ENCODE results near the gene TMEM191B. TPM values are rescaled to one million over a fixed set of nuclear protein-coding genes. Genes with fewer than 3 reads are reported as not detected.
A peak's percentile ranks its signal among the peaks of the same experiment; 100 is the strongest.
"Not testable (repeated sequence)": the region's sequence is repeated elsewhere in the genome, so short reads cannot be mapped to it uniquely, and the experiment has no call there.

Gene TMEM191B
- total and polyA plus RNA-seq, 2 experiments from 2014 or later, result 1.0 TPM; not detected in 1

GRCh38 chr22:18523328-18523727 is 4.3 kb upstream of the TMEM191B start:
- WGBS, 2 experiments (ENCODE audit: low coverage in 1 of 2, low lambda C conversion rate in 2 of 2, missing lambda C conversion rate in 2 of 2), result 100% methylated on average over 1 of the region's 4 CpGs; no CpG with 5 or more reads in 1 of the 2 experiments
- H3K9ac ChIP-seq; H2AFZ ChIP-seq; H3F3A ChIP-seq (ENCODE audit: insufficient read depth); H3K9me3 ChIP-seq (ENCODE audit: low read depth); in situ Hi-C loops (cut with MboI); H3K9me2 ChIP-seq (ENCODE audit: insufficient read depth); H3K4me2 ChIP-seq (ENCODE audit: unreplicated experiment); DNase-seq; H3K27ac ChIP-seq; H3K79me2 ChIP-seq (ENCODE audit: insufficient read depth); H3K27me3 ChIP-seq (replicated peaks; ENCODE audit: insufficient read depth); H3K36me3 ChIP-seq (ENCODE audit: low read depth); H4K20me1 ChIP-seq (ENCODE audit: insufficient read depth); H3K4me3 ChIP-seq; H3K4me1 ChIP-seq (ENCODE audit: insufficient read depth): not testable (repeated sequence)

- peak overlapping the region; percentile 59 for H3K4me3 ChIP-seq
- H3K79me2 ChIP-seq (ENCODE audit: insufficient read depth); H3K4me2 ChIP-seq (ENCODE audit: unreplicated experiment): not testable (repeated sequence)
These were observed 1.2 kb downstream of the TMEM191B start for GRCh38 chr22:18528597-18529415.

DNA sequence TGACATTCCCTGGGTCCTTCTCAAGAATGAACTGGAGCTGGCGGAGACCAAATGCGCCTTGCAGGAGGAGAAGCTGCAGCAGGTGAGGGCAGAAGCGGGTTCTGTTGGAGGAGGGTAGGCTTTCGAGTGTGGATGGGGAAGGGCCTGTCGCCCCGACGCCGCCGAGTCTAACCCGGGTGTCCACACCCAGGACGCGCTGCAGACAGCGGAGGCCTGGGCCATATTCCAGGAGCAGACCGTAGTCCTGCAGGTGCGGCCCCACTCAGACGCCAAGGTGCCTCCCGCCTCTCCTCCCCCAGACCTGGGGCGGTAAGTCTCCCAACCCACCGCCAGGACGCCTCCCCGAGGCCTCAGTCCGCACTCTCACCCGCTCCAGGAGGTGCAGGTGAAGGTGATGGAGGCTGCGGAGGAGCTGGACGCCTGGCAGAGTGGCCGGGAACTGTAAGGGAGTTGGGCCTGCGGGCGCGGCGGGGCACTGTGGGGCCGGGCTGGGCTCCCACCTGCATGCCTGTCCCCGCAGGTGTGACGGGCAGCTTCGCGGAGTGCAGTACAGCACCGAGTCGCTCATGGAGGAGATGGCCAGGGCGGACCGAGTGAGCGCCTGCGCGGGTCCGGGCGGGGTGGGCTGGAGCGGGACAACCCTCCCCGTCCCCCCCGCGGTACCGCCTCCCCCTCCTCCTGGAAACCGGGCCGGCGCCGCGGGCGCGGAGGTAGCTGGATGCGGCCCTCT is 2.0 kb downstream of the TMEM191B start:
- H4K20me1 ChIP-seq (ENCODE audit: insufficient read depth); H3K4me3 ChIP-seq; H3K36me3 ChIP-seq (ENCODE audit: low read depth); H2AFZ ChIP-seq; DNase-seq; H3K9ac ChIP-seq; H3K27me3 ChIP-seq (replicated peaks; ENCODE audit: insufficient read depth); H3K9me2 ChIP-seq (ENCODE audit: insufficient read depth); in situ Hi-C loops (cut with MboI); H3K79me2 ChIP-seq (ENCODE audit: insufficient read depth); H3K4me2 ChIP-seq (ENCODE audit: unreplicated experiment); H3F3A ChIP-seq (ENCODE audit: insufficient read depth); H3K4me1 ChIP-seq (ENCODE audit: insufficient read depth); H3K27ac ChIP-seq; H3K9me3 ChIP-seq (ENCODE audit: low read depth): not testable (repeated sequence)
- 0% methylated on average over 2 of the region's 57 CpGs; no CpG with 5 or more reads in 1 of the 2 experiments for WGBS, 2 experiments (ENCODE audit: low coverage in 1 of 2, low lambda C conversion rate in 2 of 2, missing lambda C conversion rate in 2 of 2)

More at GRCh38 chr22:18528597-18529415, 1.2 kb downstream of the TMEM191B start:
- H2AFZ ChIP-seq; H3K9me3 ChIP-seq (ENCODE audit: low read depth); H3K36me3 ChIP-seq (ENCODE audit: low read depth); H3K9ac ChIP-seq; H3K27me3 ChIP-seq (replicated peaks; ENCODE audit: insufficient read depth); H3K9me2 ChIP-seq (ENCODE audit: insufficient read depth); H3K27ac ChIP-seq; in situ Hi-C loops (cut with MboI); H3F3A ChIP-seq (ENCODE audit: insufficient read depth); H3K4me1 ChIP-seq (ENCODE audit: insufficient read depth); H4K20me1 ChIP-seq (ENCODE audit: insufficient read depth): not testable (repeated sequence)
- 1% methylated on average over 13 to 39 of the region's 66 CpGs for WGBS, 2 experiments (ENCODE audit: low coverage in 1 of 2, low lambda C conversion rate in 2 of 2, missing lambda C conversion rate in 2 of 2)
- DNase-seq, result peak; percentile 74

DNA sequence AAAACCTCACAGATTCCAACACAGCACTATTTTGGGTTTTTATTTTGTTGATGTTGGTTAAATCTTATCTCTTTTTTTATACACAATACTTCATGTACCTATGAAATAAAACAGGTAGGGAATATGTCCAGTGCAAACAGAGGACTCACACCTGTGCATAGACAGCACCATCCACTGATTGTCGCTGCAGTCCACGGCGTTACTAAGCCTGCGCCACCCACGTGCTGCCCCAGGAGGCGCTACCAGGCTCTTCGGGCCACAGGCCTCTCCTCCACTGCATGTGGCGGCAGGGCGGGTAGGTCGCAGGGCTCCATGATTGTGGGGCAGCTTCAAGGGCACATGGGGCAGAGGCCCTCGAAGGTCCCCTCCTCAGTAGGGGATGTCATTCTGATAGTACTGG is 6.0 kb downstream of the TMEM191B start:
- H3K4me2 ChIP-seq (ENCODE audit: unreplicated experiment); H3K36me3 ChIP-seq (ENCODE audit: low read depth); in situ Hi-C loops (cut with MboI); H3K27me3 ChIP-seq (replicated peaks; ENCODE audit: insufficient read depth); H2AFZ ChIP-seq; H3K9me3 ChIP-seq (ENCODE audit: low read depth); H3K79me2 ChIP-seq (ENCODE audit: insufficient read depth); H3F3A ChIP-seq (ENCODE audit: insufficient read depth); DNase-seq; H4K20me1 ChIP-seq (ENCODE audit: insufficient read depth); H3K4me3 ChIP-seq; H3K9me2 ChIP-seq (ENCODE audit: insufficient read depth); H3K4me1 ChIP-seq (ENCODE audit: insufficient read depth); H3K27ac ChIP-seq; H3K9ac ChIP-seq: not testable (repeated sequence)
- WGBS, 2 experiments (ENCODE audit: low coverage in 1 of 2, low lambda C conversion rate in 2 of 2, missing lambda C conversion rate in 2 of 2), result no CpG with 5 or more reads among the region's 11 CpGs

DNA sequence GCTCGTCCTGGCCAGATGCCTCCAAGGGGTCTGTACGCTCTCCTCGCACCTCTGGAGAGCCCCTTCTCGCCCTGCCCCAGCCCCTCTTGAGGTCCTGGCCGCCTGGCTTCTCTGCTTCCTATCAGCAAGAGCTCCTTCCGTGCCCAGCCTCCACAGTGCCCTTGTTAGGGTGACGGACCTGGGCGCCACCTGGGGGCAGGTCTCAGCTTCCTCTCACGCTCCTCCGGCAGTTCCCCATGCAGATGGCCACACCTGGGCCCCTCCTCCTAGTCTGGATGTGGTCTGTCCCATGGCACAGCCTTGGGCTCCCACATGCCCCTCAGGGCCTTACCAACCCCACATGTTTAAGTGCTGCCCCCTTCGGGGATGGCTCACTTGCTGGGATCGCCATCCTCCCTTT is 6.7 kb downstream of the TMEM191B start:
- H3K9ac ChIP-seq; H3K79me2 ChIP-seq (ENCODE audit: insufficient read depth); DNase-seq; in situ Hi-C loops (cut with MboI); H4K20me1 ChIP-seq (ENCODE audit: insufficient read depth); H3K4me1 ChIP-seq (ENCODE audit: insufficient read depth); H3K4me3 ChIP-seq; H3K36me3 ChIP-seq (ENCODE audit: low read depth); H3K27me3 ChIP-seq (replicated peaks; ENCODE audit: insufficient read depth); H3F3A ChIP-seq (ENCODE audit: insufficient read depth); H3K9me3 ChIP-seq (ENCODE audit: low read depth); H3K9me2 ChIP-seq (ENCODE audit: insufficient read depth); H3K27ac ChIP-seq; H2AFZ ChIP-seq; H3K4me2 ChIP-seq (ENCODE audit: unreplicated experiment): not testable (repeated sequence)
- WGBS, 2 experiments (ENCODE audit: low coverage in 1 of 2, low lambda C conversion rate in 2 of 2, missing lambda C conversion rate in 2 of 2), result 98 to 100% methylated on average over 5 to 7 of the region's 12 CpGs

DNA sequence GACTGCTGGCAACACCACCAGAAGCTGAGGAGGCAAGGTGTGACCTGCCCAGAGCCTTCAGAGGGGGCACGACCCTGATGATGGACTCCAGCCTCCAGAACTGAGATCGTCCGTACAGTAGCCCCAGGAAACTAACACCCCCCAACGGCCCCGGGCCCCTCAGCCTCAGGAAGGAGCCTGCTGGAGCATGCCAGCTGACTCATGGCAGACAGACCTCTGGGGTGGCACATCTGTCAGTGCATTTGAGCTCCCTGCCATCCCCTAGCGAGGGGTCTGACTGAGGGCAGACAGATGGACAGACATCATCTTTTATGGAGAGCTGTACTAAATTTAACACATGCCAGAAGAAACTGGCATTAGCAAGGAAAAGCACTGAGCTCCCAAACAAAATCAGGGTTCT is 12.4 kb downstream of the TMEM191B start:
- H3K9me3 ChIP-seq (ENCODE audit: low read depth); H2AFZ ChIP-seq; H3K4me3 ChIP-seq; H3K9me2 ChIP-seq (ENCODE audit: insufficient read depth); H3K4me2 ChIP-seq (ENCODE audit: unreplicated experiment); H3K36me3 ChIP-seq (ENCODE audit: low read depth); H4K20me1 ChIP-seq (ENCODE audit: insufficient read depth); H3K27ac ChIP-seq; H3K9ac ChIP-seq; DNase-seq; H3K27me3 ChIP-seq (replicated peaks; ENCODE audit: insufficient read depth); H3K4me1 ChIP-seq (ENCODE audit: insufficient read depth); in situ Hi-C loops (cut with MboI); H3K79me2 ChIP-seq (ENCODE audit: insufficient read depth); H3F3A ChIP-seq (ENCODE audit: insufficient read depth): not testable (repeated sequence)
- WGBS, 2 experiments (ENCODE audit: low coverage in 1 of 2, low lambda C conversion rate in 2 of 2, missing lambda C conversion rate in 2 of 2), result 82 to 89% methylated on average over 4 to 6 of the region's 6 CpGs

- H3K9ac ChIP-seq; H3K27me3 ChIP-seq (replicated peaks; ENCODE audit: insufficient read depth); H2AFZ ChIP-seq; H4K20me1 ChIP-seq (ENCODE audit: insufficient read depth); H3K9me3 ChIP-seq (ENCODE audit: low read depth); H3K36me3 ChIP-seq (ENCODE audit: low read depth); H3K4me1 ChIP-seq (ENCODE audit: insufficient read depth); H3K4me3 ChIP-seq; H3K79me2 ChIP-seq (ENCODE audit: insufficient read depth); DNase-seq; H3K4me2 ChIP-seq (ENCODE audit: unreplicated experiment); H3K9me2 ChIP-seq (ENCODE audit: insufficient read depth); H3F3A ChIP-seq (ENCODE audit: insufficient read depth); in situ Hi-C loops (cut with MboI); H3K27ac ChIP-seq: not testable (repeated sequence)
- 96 to 97% methylated on average over 6 to 7 of the region's 11 CpGs for WGBS, 2 experiments (ENCODE audit: low coverage in 1 of 2, low lambda C conversion rate in 2 of 2, missing lambda C conversion rate in 2 of 2)
These were observed 15.8 kb downstream of the TMEM191B start for GRCh38 chr22:18543400-18543799.

Data from GM23248 (cell line).